HFF-Myc (cell line): ENCODE data around the gene GBX2.

Experiments used
- DNase-seq: peaks from one replicate; pipeline ENCODE4 v3.0.0-alpha.2; 2011; ENCODE audit warnings: low read depth; ENCODE audit errors: extremely low read depth
- H3K4me3 ChIP-seq: replicated peaks from 2 replicates; pipeline ENCODE4 v1.5.1; 2011; ENCODE audit warnings: low read depth, mild to moderate bottlenecking, control low read depth, low read length
- TF ChIP-seq, protein P1 (sequence below): IDR thresholded peaks from 2 replicates; pipeline ENCODE4 v1.5.1; 2012; ENCODE audit warnings: mild to moderate bottlenecking, low read depth, low read length, control low read depth; ENCODE audit errors: missing control alignments

The GBX2 gene

DNA sequence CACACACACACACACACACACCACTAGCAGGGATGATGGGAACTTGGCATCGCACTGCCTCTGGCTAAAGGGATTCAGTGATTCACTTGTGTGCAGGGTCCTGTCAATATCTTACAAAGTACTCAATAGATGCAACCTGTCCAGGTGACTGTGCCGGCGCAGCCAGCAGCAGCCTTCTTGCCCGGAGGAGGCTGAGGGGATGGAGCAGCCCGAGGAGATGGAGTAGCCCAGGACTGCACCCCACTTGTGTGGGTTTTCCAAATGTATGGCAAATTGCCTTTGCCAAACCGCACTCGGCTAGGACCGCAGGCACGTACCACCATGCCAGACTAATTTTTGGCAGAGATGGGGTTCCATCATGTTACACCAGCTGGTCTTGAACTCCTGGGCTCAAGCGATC is 31.1 kb downstream of the GBX2 start:
- TF ChIP-seq, protein P1, sequence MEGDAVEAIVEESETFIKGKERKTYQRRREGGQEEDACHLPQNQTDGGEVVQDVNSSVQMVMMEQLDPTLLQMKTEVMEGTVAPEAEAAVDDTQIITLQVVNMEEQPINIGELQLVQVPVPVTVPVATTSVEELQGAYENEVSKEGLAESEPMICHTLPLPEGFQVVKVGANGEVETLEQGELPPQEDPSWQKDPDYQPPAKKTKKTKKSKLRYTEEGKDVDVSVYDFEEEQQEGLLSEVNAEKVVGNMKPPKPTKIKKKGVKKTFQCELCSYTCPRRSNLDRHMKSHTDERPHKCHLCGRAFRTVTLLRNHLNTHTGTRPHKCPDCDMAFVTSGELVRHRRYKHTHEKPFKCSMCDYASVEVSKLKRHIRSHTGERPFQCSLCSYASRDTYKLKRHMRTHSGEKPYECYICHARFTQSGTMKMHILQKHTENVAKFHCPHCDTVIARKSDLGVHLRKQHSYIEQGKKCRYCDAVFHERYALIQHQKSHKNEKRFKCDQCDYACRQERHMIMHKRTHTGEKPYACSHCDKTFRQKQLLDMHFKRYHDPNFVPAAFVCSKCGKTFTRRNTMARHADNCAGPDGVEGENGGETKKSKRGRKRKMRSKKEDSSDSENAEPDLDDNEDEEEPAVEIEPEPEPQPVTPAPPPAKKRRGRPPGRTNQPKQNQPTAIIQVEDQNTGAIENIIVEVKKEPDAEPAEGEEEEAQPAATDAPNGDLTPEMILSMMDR, result no peak
- no peak overlapping the region for H3K4me3 ChIP-seq
- no peak for DNase-seq

DNA sequence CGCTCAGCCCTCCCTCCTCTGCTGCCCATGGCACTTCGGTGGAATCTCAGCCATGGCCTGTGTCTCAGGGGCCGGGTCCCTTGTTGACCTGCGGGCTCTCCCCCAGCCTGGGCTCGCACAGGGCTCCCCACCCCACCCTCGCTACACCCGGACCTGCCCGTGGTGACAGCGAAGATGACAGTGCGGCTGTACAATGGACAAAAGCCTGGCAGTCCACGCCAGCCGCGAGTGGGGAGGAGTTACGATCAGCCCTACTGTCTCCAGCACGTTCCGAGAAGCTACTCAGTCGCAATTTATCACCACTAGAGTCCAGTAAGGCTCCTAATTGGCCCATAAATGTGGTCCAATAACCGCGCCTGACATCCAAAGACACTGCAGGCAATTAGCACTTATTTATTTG is 31.6 kb downstream of the GBX2 start:
- H3K4me3 ChIP-seq, result no peak overlapping the region
- TF ChIP-seq, protein P1, result no peak
- DNase-seq, result no peak

DNA sequence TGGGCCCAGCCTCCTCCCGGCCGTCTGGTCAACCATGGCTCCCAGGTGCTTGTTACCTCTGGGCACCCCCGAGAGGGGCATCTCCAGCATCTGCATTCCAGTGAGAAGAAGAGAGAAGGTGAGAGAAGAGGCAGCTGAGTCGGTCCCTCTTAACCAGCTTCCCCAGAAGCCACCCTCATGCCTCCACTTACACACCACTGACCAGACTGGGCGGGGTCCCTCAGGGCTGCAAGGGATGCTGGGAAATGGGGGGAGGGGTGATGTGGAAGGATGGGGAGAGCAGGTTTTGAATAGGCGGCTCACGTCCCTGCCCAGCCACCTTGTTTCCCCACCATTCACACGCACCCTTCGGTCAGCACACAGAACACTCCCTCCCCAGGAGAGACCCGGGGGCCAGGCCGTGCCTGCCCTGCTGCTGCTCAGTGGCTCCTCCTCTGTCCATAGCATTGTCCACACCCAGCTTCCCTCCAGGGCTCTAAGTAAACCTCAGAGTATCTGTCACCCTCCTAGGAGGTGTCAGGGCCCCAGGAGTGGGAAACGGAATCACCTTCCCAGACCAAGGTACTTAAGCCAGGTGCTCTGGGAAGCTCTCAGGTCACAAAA is 34.7 kb downstream of the GBX2 start:
- no peak overlapping the region for H3K4me3 ChIP-seq
- TF ChIP-seq, protein P1, result peak; percentile 7
- DNase-seq, result no peak

DNA sequence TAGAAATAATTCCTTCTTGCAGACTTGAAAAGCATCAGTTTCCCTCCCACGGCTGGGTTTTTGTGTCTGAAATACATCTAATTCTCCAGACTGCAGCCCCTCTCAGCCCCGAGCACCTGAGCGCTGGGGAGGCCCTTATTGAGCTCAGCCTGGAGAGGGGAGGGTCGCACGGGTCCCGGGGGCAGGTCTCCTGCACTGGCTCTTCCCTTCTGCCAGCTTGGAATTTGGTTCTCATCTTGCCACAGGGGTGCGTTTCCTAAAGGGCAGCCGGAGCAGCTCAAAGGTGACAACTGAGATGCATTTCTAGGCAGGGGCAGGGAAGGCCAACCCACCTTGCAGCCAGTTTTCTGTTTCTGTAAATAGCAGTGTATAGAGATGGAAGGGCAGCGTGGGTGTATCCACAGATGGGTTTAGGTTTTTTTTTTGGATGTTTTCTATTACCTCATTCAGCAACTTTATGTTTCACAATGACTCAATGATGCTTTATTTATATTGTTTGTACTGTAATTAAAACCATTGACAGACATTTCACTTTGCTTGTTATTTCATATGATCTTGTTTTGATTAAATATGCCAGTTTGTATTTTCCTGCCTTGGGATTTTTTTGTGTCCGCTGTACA is 37.0 kb downstream of the GBX2 start:
- DNase-seq, result no peak
- TF ChIP-seq, protein P1, result no peak

DNA sequence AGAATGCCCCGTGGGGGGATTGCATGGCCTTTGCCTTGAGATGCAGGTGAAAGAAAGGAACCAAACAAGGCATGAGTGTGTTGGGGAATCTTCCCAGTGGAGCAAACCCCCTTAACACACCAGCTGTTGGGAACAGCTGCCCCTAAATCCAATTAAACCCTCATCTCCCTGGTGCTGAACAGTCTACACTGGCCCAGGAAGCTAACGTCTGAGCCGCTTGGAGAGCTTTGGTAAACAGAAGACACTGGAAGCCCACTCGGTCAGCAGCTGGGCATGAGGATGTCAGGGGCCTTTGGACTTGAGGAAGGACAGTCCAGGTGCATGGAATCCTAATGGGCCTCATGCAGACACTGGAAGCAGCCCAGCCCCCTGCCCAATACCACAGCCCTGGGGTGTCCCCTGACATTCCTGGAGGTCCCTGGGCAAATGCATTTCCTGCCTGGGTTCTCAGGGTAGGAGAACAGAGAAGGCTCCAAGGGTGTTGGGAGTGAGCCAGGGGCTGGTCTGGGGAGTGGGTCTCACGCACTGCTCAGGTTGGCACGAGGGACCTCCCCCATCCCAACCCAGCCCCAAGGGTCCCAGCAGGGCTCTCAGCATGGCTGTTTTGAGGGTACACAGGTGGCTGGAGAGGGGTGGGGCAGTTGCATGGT is 37.7 kb downstream of the GBX2 start:
- no peak overlapping the region for H3K4me3 ChIP-seq
- TF ChIP-seq, protein P1, result no peak

More for the DNA sequence above, 37.0 kb downstream of the GBX2 start:
- no peak overlapping the region for H3K4me3 ChIP-seq

DNA sequence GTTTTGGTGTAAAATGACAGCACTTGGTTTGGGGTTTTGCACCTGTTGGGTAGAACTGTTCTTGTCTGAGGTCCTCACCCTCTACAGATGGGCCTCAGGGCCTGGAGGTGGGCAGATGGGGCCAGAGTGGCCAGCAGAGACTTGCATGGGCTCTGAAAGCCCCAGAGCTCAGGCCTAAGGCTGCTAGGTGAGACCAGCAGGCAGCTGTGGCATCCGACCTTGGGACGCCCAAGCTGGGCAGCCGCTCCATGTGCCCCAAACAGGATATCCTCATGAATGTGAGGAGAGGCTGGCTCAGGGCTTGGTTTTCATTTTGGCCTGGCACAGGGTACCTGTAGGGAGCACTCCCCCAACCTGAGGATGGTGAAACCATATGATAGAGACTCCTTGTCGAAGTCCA is 38.3 kb downstream of the GBX2 start:
- TF ChIP-seq, protein P1, result no peak
- DNase-seq, result no peak
- H3K4me3 ChIP-seq, result no peak overlapping the region

More for the DNA sequence above, 37.7 kb downstream of the GBX2 start:
- no peak for DNase-seq

DNA sequence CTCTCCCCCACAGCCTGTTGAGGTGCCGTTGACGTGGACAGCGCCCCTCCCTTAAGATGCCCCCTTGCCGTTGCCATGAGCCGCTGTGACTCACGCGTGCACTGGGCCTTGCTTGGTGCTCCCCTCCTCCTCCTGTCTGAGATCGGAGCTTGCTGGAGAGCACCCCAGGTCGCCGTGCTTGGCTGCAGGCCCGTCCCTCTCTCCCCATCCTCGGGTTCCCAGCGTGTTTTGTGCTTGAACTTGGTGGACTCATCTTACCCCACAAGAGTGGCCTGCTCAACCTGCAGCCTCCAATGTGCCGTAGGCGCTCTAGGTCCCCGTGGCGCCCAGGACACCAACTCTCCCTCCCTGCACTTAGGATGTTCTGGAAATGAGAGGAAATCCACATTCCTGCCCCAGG is 39.9 kb downstream of the GBX2 start:
- no peak for DNase-seq
- H3K4me3 ChIP-seq, result no peak overlapping the region
- TF ChIP-seq, protein P1, result no peak
